Kidney epithelial cell (primary cell): ENCODE results near the gene MGLL. TPM values are rescaled to one million over a fixed set of nuclear protein-coding genes. Genes with fewer than 3 reads are reported as not detected.
"Not testable (repeated sequence)": the region's sequence is repeated elsewhere in the genome, so short reads cannot be mapped to it uniquely, and the experiment has no call there.

ENCODE experiments used
- DNase-seq: peaks from one replicate; pipeline ENCODE4 v3.0.0-alpha.2; 2010; ENCODE audit warnings: low read depth
- H3K27me3 ChIP-seq: 2 replicates; pipeline ENCODE4 v1.6.0; 2011; ENCODE audit warnings: low read length; ENCODE audit not compliant: control insufficient read depth, insufficient read depth
- H3K36me3 ChIP-seq: 2 replicates; pipeline ENCODE4 v1.5.1; 2011; ENCODE audit warnings: low read length; ENCODE audit not compliant: control insufficient read depth, insufficient read depth
- H3K4me3 ChIP-seq: 2 replicates; pipeline ENCODE4 v1.5.1; 2011; ENCODE audit warnings: low read depth, mild to moderate bottlenecking, control low read depth, low read length
- CTCF ChIP-seq: IDR thresholded peaks from 2 replicates; pipeline ENCODE4 v1.5.1; 2011; ENCODE audit warnings: mild to moderate bottlenecking, moderate library complexity, low read length, control low read depth, inconsistent platforms; ENCODE audit not compliant: insufficient read depth, poor library complexity, severe bottlenecking
- total RNA-seq: library from RNA; depleted of rRNA; stranded (reverse); fragments of >200 nt; gene quantifications from 2 replicates; pipeline ENCODE4 v1.2.3, GENCODE V29; 2015

Gene MGLL
- total RNA-seq, 1 donor from 2014 or later = 71.8 TPM

GRCh38 chr3:127684871-127685707, 137.2 kb downstream of the MGLL start:
- no peaks in the 10 kb centered on the region for H3K36me3 ChIP-seq
- H3K4me3 ChIP-seq = no peak overlapping the region
- TF ChIP-seq CTCF = no peak
- H3K27me3 ChIP-seq = no peaks in the 10 kb centered on the region
- no peak for DNase-seq

- Histone ChIP-seq H3K36me3 (no peaks in the 10 kb centered on the region), H3K27me3 (no peaks in the 10 kb centered on the region), H3K4me3 (no peak overlapping the region)
- no peak for TF ChIP-seq CTCF
- DNase-seq = no peak
These were observed 139.8 kb downstream of the MGLL start for GRCh38 chr3:127682561-127682960.

- H3K4me3 ChIP-seq, H3K36me3 ChIP-seq, H3K27me3 ChIP-seq, DNase-seq: not testable (repeated sequence)
These were observed 140.2 kb downstream of the MGLL start for GRCh38 chr3:127682175-127682554.

- peaks cover 2% of the 10 kb centered on the region for H3K36me3 ChIP-seq
- DNase-seq = no peak
- no peak for TF ChIP-seq CTCF
- H3K27me3 ChIP-seq = no peaks in the 10 kb centered on the region
- H3K4me3 ChIP-seq = no peak overlapping the region
These were observed 141.5 kb downstream of the MGLL start for GRCh38 chr3:127680798-127681221.

- no peak for TF ChIP-seq CTCF
- DNase-seq = no peak
- Histone ChIP-seq H3K36me3 (peaks cover 2% of the 10 kb centered on the region), H3K4me3 (no peak overlapping the region), H3K27me3 (no peaks in the 10 kb centered on the region)
These were observed 142.1 kb downstream of the MGLL start for GRCh38 chr3:127680146-127680661.

- Histone ChIP-seq H3K36me3 (peaks cover 2% of the 10 kb centered on the region), H3K4me3 (no peak overlapping the region), H3K27me3 (no peaks in the 10 kb centered on the region)
- DNase-seq = no peak
- TF ChIP-seq CTCF = no peak
These were observed 142.7 kb downstream of the MGLL start for GRCh38 chr3:127679534-127680145.
